HEK293 (cell line): ENCODE results near the gene OR4F15.
"Not testable (repeated sequence)": the region's sequence is repeated elsewhere in the genome, so short reads cannot be mapped to it uniquely, and the experiment has no call there.

Experiments used
- CTCF ChIA-PET: fragments of 350-600 bp; formaldehyde crosslinking; extraction: SDS; loops from one replicate; lab custom pipeline; 2021; ENCODE audit warnings: antibody characterized with exemption; lab: Yijun Ruan, JAX
- POLR2A ChIA-PET: fragments of 300-600 bp; formaldehyde crosslinking; extraction: SDS; loops from one replicate; lab custom pipeline; 2020; ENCODE audit warnings: antibody characterized with exemption, inconsistent platforms; lab: Yijun Ruan, JAX
- H3K27ac ChIP-seq: fragments of 200-500 bp; sonication (Bioruptor generic); 2 replicates; pipeline ENCODE4 v1.5.1; 2014; ENCODE audit warnings: low read depth, low read length, control low read depth, inconsistent platforms; ENCODE audit errors: extremely low read depth
- H3K36me3 ChIP-seq, 2 experiments: fragments of 200-500 bp in 1 of 2; sonication (Bioruptor generic) in 1 of 2; 1 replicate in 1 of 2; 2 replicates in 1 of 2; pipeline ENCODE4 v1.5.1; 2014 to 2017; ENCODE audit warnings: inconsistent platforms in 2 of 2, low read length in 2 of 2; ENCODE audit not compliant: control insufficient read depth in 2 of 2, insufficient read depth in 1 of 2
- H3K4me1 ChIP-seq: fragments of 200-500 bp; sonication (Bioruptor generic); 2 replicates; pipeline ENCODE4 v1.5.1; 2014; ENCODE audit warnings: mild to moderate bottlenecking, low read length, inconsistent platforms; ENCODE audit not compliant: control insufficient read depth, insufficient read depth
- H3K4me3 ChIP-seq: 2 replicates; pipeline ENCODE4 v1.5.1; 2011; ENCODE audit warnings: low read depth, mild to moderate bottlenecking, control low read depth, low read length, moderate library complexity
- H3K9me3 ChIP-seq: fragments of 200-500 bp; sonication (Bioruptor generic); 2 replicates; pipeline ENCODE4 v1.5.1; 2014; ENCODE audit warnings: low read depth, low read length, inconsistent platforms; ENCODE audit not compliant: control insufficient read depth, insufficient read depth
- BCL6B ChIP-seq: fragments of 450-650 bp; formaldehyde crosslinking; IDR thresholded peaks from 2 replicates; pipeline ENCODE4 v1.5.1; 2017; ENCODE audit warnings: missing biosample characterization, missing genetic modification characterization
- KLF10 ChIP-seq: fragments of 450-650 bp; IDR thresholded peaks from 2 replicates; pipeline ENCODE4 v1.5.1; 2018; ENCODE audit warnings: missing biosample characterization, mild to moderate bottlenecking, missing genetic modification characterization
- ZBTB44 ChIP-seq: fragments of 450-650 bp; IDR thresholded peaks from 2 replicates; pipeline ENCODE4 v1.5.1; 2018; ENCODE audit warnings: missing biosample characterization, mild to moderate bottlenecking, missing genetic modification characterization
- ZNF221 ChIP-seq: fragments of 450-650 bp; formaldehyde crosslinking; IDR thresholded peaks from 2 replicates; pipeline ENCODE4 v1.5.1; 2017; ENCODE audit warnings: missing biosample characterization, missing genetic modification characterization, borderline replicate concordance
- ZNF366 ChIP-seq: fragments of 450-650 bp; formaldehyde crosslinking; conservative IDR thresholded peaks from 2 replicates; pipeline ENCODE4 v1.5.1; 2016; ENCODE audit warnings: missing biosample characterization, missing genetic modification characterization
- ZNF623 ChIP-seq: fragments of 450-650 bp; formaldehyde crosslinking; IDR thresholded peaks from 2 replicates; pipeline ENCODE4 v1.5.1; 2016; ENCODE audit warnings: missing biosample characterization, missing genetic modification characterization
- ZNF645 ChIP-seq: fragments of 450-650 bp; formaldehyde crosslinking; IDR thresholded peaks from 2 replicates; pipeline ENCODE4; 2016; ENCODE audit warnings: missing biosample characterization, missing genetic modification characterization
- ZNF664 ChIP-seq: fragments of 450-650 bp; formaldehyde crosslinking; IDR thresholded peaks from 2 replicates; pipeline ENCODE4 v1.5.1; 2016; ENCODE audit warnings: missing biosample characterization, missing genetic modification characterization

Gene OR4F15

GRCh38 chr15:101773496-101774100, 38.4 kb upstream of the OR4F15 start:
- no peak overlapping the region for H3K4me3 ChIP-seq
- peaks cover 0 to 21% of the 10 kb centered on the region in 2 experiments; a peak in 2 of 3 replicates for H3K36me3 ChIP-seq
- H3K9me3 ChIP-seq, result no peaks in the 10 kb centered on the region
- POLR2A ChIA-PET, result interaction anchor here (2.4 kb wide), 1 partner anchor 287 kb away, joined by 45 read pairs; no protein-coding TSS in a partner anchor
- H3K27ac ChIP-seq, result no peak overlapping the region
- H3K4me1 ChIP-seq, result no peaks in the 10 kb centered on the region
- CTCF ChIA-PET, result interaction anchor here (1.1 kb wide), 2 partner anchors 24 to 287 kb away, joined by 3 to 11 read pairs; no protein-coding TSS in a partner anchor
- TF ChIP-seq ZNF221 (tag by site-specific recombination) (no peak), BCL6B (tag by site-specific recombination) (no peak), ZNF645 (tag by site-specific recombination) (no peak), ZNF664 (tag by site-specific recombination) (no peak)
- TF ChIP-seq, all 188 proteins: peak for 0

GRCh38 chr15:101775136-101775535, 36.9 kb upstream of the OR4F15 start:
- Histone ChIP-seq H3K4me3 (no peak overlapping the region), H3K9me3 (no peaks in the 10 kb centered on the region), H3K36me3 (peaks cover 0 to 21% of the 10 kb centered on the region in 2 experiments; a peak in 1 of 3 replicates), H3K27ac (no peak overlapping the region), H3K4me1 (no peaks in the 10 kb centered on the region)
- TF ChIP-seq ZBTB44 (tag by site-specific recombination), result no peak
- ChIA-PET CTCF (no interaction called here), POLR2A (no interaction called here)

GRCh38 chr15:101778576-101778975, 33.4 kb upstream of the OR4F15 start:
- H3K4me3 ChIP-seq, H3K4me1 ChIP-seq, H3K9me3 ChIP-seq, H3K27ac ChIP-seq, POLR2A ChIA-PET, H3K36me3 ChIP-seq: not testable (repeated sequence)
- CTCF ChIA-PET, result interaction anchor here (0.8 kb wide), 1 partner anchor 137 kb away, joined by 3 read pairs; no protein-coding TSS in a partner anchor

- H3K4me3 ChIP-seq, POLR2A ChIA-PET, CTCF ChIA-PET, H3K36me3 ChIP-seq, H3K27ac ChIP-seq, H3K4me1 ChIP-seq, H3K9me3 ChIP-seq: not testable (repeated sequence)
- peak; percentile 87 for TF ChIP-seq ZNF366
Observed at GRCh38 chr15:101780225-101780624, 31.8 kb upstream of the OR4F15 start.

- no peak overlapping the region for H3K27ac ChIP-seq
- CTCF ChIA-PET, result no interaction called here
- 0 out of 2 replicates have a peak, but pooled peaks have one; percentile 39 for TF ChIP-seq KLF10
- TF ChIP-seq ZNF623 (tag by site-specific recombination), result no peak
- POLR2A ChIA-PET, result no interaction called here
- H3K4me3 ChIP-seq, result no peak overlapping the region
- H3K4me1 ChIP-seq, result no peaks in the 10 kb centered on the region
- no peaks in the 10 kb centered on the region for H3K9me3 ChIP-seq
- H3K36me3 ChIP-seq, result no peaks in the 10 kb centered on the region
Observed at GRCh38 chr15:101781928-101782327, 30.1 kb upstream of the OR4F15 start.
